ENCODE measurements around the gene NEK2. TPM values are rescaled to one million over a fixed set of nuclear protein-coding genes. Genes with fewer than 3 reads are reported as not detected.

NEK2 gene
- total RNA-seq, 3 donors from 2014 or later, result 1.2 to 12.7 (median 2.5) TPM

- DNase-seq, result no peak
Measured at GRCh38 chr1:211708926-211709325, 33.5 kb upstream of the NEK2 start.

DNA sequence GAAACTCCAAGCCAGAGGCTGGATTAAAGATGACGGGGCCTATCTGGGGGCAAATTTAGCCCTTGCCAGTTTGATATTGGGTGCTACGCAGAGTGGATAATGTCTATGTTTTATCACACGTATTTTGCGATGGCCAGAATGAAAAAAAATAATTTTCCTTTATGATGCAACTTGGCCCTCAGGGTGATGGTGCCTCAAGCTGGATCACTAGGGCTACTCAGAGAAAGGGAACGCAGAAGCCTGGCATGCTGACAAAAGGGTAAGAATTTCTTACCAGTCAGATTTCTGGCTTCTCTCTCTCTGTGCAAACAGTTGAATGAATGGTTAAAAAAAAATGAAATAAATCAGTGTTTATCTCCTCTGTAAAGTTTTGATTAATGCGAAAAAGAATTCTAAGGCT lies 32.6 kb upstream of the NEK2 start:
- no peak for TF ChIP-seq CTCF (IDR thresholded peaks at IDR 0.05)
- DNase-seq (no peak), ATAC-seq (no peak)
- intact Hi-C loops (cut with DNase I, micrococcal nuclease), result no loop called here
- no peaks in the 10 kb centered on the region for H3K4me1 ChIP-seq (ENCODE audit: low read depth)
- no peaks in the 10 kb centered on the region for H3K36me3 ChIP-seq (ENCODE audit: low read depth)
- H3K4me3 ChIP-seq, result no peak overlapping the region
- no peaks in the 10 kb centered on the region for H3K9me3 ChIP-seq

More at GRCh38 chr1:211708926-211709325, 33.5 kb upstream of the NEK2 start:
- intact Hi-C loops (cut with DNase I, micrococcal nuclease), result no loop called here
- Histone ChIP-seq H3K4me1 (ENCODE audit: low read depth) (no peaks in the 10 kb centered on the region), H3K36me3 (ENCODE audit: low read depth) (no peaks in the 10 kb centered on the region), H3K9me3 (no peaks in the 10 kb centered on the region), H3K4me3 (no peak overlapping the region)
- ATAC-seq, result no peak
- no peak for TF ChIP-seq CTCF (IDR thresholded peaks at IDR 0.05)

DNA sequence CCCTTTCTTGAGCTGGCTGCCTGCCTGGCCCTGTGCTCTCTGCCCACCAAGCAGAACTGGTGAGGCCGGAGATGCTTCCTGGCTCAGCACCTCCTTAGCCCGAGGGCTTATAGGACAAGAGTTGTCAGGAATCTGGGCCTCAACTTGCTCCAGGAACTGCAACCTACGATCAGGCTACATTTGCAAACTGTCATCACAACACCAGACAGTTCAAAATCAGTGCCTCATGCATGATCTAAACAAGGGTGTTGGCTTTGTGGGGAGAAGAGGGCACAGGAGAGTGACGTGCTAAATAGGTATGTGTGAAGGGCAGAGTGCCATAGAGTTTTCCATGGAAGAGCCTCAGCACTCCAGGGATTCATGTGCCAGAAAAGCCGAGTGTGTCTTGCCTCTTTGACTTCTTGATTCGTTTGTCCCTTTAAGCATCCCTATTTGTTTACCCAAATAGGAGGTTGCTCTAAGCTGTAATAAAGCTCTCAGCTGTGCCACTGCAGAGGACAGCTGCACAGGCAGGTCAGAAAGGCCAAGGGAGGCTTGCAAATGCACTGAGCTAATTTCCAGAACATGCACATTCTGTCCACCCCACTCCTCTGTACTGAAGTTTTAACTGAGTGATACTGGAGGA lies 30.2 kb upstream of the NEK2 start:
- TF ChIP-seq CTCF (IDR thresholded peaks at IDR 0.05), result no peak
- no peak overlapping the region for H3K4me3 ChIP-seq
- intact Hi-C loops (cut with DNase I, micrococcal nuclease), result no loop called here
- H3K9me3 ChIP-seq, result no peaks in the 10 kb centered on the region
- DNase-seq (no peak), ATAC-seq (no peak)
- H3K36me3 ChIP-seq (ENCODE audit: low read depth), result no peaks in the 10 kb centered on the region
- no peaks in the 10 kb centered on the region for H3K4me1 ChIP-seq (ENCODE audit: low read depth)

DNA sequence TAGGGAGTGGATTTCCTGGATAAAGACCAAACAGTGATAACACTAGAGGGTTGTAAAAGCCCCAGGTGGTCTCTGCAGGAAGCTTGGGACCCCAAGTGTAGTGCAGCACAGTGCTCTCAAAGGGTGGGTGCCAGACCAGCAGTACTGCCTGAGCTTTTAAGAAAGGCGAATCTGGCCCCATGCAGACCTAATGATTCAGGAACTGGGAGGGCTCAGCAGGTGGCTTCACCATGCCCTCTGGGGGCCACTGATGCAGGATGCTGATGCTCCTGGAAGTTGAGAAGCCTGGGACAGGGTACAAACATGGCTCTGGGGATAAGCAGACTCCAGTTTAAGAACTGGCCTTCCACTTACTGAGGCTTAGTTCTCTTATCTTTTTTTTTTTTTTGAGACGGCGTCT lies 29.1 kb upstream of the NEK2 start:
- TF ChIP-seq CTCF (IDR thresholded peaks at IDR 0.05), result no peak

DNA sequence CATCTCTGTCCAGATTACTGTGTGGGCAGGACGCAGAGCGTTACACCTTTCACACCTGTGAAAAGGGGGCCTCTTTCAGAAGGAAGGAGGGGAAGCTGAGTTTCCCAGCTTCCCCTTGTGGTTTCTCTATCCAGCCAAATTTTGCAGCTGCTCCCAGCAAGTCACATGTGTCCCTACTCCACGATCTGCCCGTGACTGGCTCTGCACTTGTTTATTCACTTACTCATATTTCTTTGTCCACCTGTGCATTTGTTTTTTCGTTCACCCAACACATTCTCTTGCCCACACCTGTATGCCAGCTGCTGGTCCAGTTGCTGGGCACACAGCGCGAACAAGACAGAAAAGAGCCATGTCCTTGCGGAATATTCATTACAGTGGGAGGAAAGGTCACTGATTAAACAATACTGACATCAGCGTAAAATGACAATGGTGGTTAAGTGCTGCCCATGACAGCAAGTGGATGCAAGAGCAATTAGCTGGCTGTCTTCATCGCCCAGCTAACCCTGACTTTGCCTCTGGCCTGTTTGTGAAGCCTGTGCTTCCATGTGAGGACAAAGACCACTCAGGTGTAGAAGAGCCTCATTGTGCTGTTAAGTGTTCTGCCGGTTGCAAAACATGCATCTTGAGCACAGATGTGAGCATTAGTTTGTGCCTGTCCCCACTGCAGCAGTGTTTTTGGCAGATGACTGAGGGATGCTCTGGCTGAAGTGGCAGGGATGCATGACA lies 28.6 kb upstream of the NEK2 start:
- DNase-seq (no peak), ATAC-seq (no peak)
- Histone ChIP-seq H3K4me1 (ENCODE audit: low read depth) (no peaks in the 10 kb centered on the region), H3K4me3 (no peak overlapping the region), H3K9me3 (no peaks in the 10 kb centered on the region), H3K36me3 (ENCODE audit: low read depth) (no peaks in the 10 kb centered on the region)
- intact Hi-C loops (cut with DNase I, micrococcal nuclease), result no loop called here
- no peak for TF ChIP-seq CTCF (IDR thresholded peaks at IDR 0.05)

More for the DNA sequence above, 29.1 kb upstream of the NEK2 start:
- H3K4me1 ChIP-seq (ENCODE audit: low read depth), result no peaks in the 10 kb centered on the region
- H3K36me3 ChIP-seq (ENCODE audit: low read depth), result no peaks in the 10 kb centered on the region
- intact Hi-C loops (cut with DNase I, micrococcal nuclease), result no loop called here
- H3K4me3 ChIP-seq, result no peak overlapping the region
- DNase-seq (no peak), ATAC-seq (no peak)
- no peaks in the 10 kb centered on the region for H3K9me3 ChIP-seq
